Fibroblast of mammary gland (primary cell): Measurements from ENCODE around the gene PDCD1LG2.

Experiments
- DNase-seq: peaks from one replicate; pipeline ENCODE4 v3.0.0-alpha.2; 2010; ENCODE audit warnings: low read depth
- H3K4me3 ChIP-seq: 2 replicates; pipeline ENCODE4 v1.5.1; 2011; ENCODE audit warnings: low read depth, mild to moderate bottlenecking, low read length, moderate library complexity; ENCODE audit not compliant: control insufficient read depth
- TF ChIP-seq, protein P1 (sequence below): conservative IDR thresholded peaks from 2 replicates; pipeline ENCODE4 v1.5.1; 2011; ENCODE audit warnings: low read depth, low read length, inconsistent platforms; ENCODE audit not compliant: control insufficient read depth, insufficient read depth

The PDCD1LG2 gene

DNA sequence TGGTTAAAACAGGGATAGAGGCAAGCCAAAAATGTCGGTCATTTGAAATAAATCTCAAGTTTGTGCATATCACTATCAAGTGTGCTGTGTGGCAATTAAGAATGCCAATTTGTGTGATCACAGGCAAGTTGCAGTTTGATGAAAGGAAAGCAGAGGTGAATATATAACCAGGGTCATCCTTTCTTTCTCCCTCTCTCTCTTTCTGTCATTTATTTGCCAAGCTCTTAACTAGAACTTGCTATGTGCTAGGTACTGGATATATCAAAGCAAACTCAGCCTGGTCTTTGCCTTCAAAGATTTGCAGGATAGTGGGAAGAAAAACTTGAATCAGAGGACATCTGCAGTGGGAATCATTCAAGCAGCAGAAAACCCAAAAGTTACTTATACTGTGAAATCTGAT lies 22.0 kb downstream of the PDCD1LG2 start:
- no peak overlapping the region for H3K4me3 ChIP-seq
- TF ChIP-seq, protein P1, sequence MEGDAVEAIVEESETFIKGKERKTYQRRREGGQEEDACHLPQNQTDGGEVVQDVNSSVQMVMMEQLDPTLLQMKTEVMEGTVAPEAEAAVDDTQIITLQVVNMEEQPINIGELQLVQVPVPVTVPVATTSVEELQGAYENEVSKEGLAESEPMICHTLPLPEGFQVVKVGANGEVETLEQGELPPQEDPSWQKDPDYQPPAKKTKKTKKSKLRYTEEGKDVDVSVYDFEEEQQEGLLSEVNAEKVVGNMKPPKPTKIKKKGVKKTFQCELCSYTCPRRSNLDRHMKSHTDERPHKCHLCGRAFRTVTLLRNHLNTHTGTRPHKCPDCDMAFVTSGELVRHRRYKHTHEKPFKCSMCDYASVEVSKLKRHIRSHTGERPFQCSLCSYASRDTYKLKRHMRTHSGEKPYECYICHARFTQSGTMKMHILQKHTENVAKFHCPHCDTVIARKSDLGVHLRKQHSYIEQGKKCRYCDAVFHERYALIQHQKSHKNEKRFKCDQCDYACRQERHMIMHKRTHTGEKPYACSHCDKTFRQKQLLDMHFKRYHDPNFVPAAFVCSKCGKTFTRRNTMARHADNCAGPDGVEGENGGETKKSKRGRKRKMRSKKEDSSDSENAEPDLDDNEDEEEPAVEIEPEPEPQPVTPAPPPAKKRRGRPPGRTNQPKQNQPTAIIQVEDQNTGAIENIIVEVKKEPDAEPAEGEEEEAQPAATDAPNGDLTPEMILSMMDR = no peak
- DNase-seq = no peak

DNA sequence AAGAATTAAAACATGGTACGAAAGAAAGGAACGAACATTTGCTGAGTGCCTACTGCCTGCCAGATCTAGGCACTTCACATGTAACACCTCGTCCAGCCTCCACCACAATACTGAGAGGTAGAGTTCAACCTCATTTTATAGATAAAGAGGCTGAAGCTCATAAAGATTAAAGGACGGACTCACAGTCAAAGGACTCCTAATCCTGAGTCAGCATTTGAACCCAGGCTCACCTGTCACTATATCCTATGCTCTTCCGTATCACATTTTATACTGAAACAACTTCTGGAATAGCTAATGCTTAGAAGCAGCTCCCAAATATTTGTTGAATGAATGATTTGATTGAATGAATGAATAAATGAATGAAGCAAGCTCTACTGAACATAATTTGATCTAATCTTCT lies 22.5 kb downstream of the PDCD1LG2 start:
- TF ChIP-seq, protein P1 = no peak
- H3K4me3 ChIP-seq = no peak overlapping the region
- no peak for DNase-seq

DNA sequence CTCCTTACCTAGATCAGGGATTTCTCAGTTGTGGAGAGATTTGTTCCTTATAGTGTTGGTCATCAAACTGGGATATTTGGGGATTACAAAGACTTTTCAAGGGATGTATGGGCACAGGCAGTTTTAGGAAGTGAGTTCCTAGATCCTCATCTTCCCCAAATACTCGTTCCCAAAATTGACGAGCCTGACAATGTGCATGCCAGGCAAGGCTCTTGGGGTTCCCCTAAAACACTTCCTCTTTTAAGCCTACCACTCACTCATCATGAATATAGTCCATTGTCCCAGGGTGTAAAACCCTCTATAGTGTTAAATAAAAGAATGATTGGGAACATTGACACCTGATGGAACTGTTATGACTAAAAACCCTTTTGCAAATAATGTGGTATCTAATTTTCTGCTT lies 26.4 kb downstream of the PDCD1LG2 start:
- TF ChIP-seq, protein P1 = no peak

DNA sequence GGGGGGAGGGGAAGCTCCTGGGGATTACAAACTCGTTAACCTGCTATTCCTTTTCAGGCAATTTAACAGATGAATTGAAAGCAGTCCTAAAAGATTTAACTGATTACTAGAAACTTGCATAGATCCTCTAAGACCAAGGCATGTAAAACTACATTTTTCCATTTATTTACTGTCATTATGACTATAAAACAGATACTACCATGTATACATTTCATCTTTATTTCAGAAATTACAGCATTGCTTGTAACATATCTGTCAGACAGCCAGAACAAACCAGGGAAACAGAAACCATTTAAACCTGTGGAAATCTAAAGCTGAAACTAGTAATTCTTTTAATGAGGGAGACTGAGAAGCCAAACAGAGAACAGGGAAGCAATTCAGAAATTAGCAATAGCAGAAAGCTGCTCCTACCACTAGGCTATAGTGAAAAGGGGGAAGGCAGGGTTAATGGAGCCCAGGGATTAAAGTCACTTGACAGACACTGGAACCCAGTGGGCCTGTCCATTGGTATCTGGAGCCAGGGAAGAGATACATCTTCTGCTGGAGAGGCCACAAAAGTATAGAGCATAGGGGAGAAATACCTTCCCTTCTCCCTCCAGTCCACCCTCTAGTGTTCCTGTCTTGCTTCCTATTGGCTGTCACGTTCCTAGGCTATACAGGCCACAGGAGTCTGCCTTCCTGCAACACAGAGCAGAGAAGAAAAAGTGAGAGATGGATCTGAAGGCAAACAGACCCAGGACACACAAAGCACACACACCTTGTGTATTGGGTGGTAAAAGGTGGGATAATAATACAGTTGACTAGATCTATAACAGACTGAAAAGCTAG lies 33.8 kb downstream of the PDCD1LG2 start:
- TF ChIP-seq, protein P1 = no peak
- DNase-seq = no peak
- no peak overlapping the region for H3K4me3 ChIP-seq

More for the DNA sequence above, 26.4 kb downstream of the PDCD1LG2 start:
- no peak for DNase-seq
- H3K4me3 ChIP-seq = no peak overlapping the region

DNA sequence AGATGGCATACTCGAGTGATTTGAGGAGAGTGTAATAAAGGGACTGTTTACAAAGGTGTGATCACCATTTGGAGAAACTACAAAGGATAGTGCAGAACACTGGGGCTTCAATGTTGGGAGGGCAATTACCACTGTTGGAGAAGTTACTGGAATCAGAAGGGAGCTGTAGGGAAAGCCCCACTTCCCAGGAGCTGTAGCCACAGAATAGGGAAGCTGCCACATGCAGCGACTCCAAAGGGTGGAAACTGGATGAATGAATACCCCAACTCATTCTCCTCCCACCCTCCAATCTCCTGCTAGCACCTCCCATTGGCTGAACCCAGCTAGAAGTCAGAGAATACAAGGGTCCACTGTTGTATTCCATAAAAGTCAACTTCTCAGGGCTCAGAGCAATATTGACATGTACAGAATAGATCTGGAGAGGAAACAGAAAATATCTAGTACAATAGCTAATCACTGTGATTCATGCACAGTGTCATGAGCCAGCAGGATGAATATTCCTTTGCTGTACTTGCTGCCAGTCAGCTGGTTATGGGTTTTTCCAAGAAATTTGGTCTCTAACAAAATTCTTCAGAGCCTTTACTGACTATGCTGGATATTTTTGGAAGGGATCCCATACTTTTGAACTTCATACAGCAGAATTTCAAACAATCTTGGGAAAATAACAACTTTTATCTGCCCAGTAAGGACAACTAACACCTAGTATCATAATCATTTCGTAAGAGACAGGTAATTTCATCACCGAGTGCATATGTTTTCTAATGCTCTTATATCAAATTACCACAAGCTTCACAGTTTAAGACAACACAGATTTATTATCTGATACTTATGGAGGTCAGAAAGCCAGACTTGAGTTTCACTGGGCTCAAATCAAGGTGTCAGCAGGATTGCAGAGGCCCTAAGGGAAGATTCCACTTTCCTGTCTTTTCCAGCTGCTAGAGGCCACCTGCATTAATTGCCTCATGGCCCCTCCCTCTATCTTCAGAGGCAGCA lies 39.6 kb downstream of the PDCD1LG2 start:
- H3K4me3 ChIP-seq = no peak overlapping the region
- TF ChIP-seq, protein P1 = no peak
- DNase-seq = peak; percentile 60

DNA sequence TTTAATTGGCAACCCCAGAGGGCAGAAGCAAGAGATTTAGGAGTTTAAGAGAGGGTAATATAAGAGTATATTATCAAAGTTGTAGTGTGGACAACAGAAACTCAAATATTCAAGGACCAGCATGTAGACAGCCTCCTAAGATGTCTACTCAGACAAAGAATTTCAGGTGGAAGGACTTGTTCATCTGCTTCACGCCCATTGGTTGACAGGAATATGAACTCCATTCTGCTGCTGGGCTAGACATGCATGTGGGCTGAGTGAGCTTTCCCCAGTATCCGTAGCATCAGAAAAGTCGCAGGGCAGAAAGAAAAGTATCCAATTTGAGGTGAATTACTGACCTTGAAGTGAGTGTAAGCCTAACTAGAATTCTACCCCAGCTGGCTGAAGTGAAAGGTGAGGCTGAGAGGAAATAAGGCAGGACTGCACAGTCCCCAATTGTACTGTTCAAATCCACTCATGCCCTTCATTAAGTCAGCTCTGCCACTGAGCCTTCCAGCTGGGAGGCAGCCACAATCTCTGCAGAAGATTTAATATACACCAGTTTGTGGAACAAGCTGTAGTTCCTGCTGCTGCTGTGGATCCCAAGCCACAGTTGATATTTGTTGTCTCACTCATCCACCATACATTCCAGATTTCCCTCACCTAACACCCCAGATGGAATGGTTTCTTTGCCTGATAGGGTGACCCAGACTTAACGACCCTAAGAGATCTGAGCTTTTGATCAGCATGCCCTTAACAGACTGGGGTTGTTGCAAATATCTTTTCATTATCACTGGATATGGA lies 41.2 kb downstream of the PDCD1LG2 start:
- TF ChIP-seq, protein P1 = no peak
- no peak overlapping the region for H3K4me3 ChIP-seq
- no peak for DNase-seq
